Body of pancreas (tissue), 4 donors: Measurements from ENCODE around the gene GSC2.

ENCODE experiments used
- POLR2A ChIP-seq, 3 donors: fragments of 450-650 bp; IDR thresholded peaks; one replicate each; pipeline ENCODE4 v1.6.1; 2016; ENCODE audit warnings: antibody characterized with exemption in 3 of 3, mild to moderate bottlenecking in 2 of 3
- TF ChIP-seq, protein P1 (sequence below), 7 experiments: fragments of 450-650 bp in 4 of 7; fragments of 200-600 bp in 3 of 7; sonication (generic) in 3 of 7; IDR thresholded peaks; one replicate each; pipeline ENCODE4 v1.5.1; 2016 to 2019; ENCODE audit warnings: antibody characterized with exemption in 7 of 7

DNA sequence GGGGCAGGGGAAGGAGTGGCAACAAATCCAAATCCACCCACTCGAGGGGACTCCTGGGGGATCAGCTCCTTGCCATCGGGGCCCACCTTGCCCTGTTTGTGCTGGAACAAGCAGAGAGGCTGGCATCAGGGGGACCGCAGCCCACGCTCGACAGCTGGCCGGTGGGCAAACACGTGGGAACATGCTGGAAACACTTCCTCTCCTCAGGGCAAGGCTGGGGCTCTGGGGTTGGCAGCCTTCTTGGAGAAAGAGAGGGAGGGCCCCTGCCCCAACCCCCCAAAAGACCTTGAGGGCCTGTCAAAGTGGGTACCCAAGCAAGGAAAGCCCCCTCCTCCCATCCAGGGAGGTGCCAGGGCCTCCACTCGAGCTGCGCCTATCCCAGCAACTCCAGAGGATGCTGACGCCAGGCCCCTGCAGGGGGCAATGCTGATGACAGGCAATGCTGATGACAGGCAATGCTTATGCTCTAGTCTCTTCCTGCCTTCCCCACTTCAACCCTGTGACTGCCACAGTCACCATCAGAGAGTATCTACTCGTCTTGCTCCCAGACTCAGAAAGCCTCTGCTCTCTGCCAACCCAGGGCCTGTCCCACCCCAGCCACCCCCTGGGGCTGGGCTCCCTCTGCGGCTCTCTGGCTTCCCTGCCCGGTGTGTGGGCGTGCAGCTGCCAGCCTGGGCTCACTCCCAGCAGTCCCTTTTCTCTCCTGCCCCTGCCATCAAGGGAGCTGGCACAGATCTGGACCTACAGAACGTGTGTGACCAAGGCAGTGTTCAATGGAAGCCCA lies 11.7 kb downstream of the GSC2 start:
- TF ChIP-seq, protein P1, sequence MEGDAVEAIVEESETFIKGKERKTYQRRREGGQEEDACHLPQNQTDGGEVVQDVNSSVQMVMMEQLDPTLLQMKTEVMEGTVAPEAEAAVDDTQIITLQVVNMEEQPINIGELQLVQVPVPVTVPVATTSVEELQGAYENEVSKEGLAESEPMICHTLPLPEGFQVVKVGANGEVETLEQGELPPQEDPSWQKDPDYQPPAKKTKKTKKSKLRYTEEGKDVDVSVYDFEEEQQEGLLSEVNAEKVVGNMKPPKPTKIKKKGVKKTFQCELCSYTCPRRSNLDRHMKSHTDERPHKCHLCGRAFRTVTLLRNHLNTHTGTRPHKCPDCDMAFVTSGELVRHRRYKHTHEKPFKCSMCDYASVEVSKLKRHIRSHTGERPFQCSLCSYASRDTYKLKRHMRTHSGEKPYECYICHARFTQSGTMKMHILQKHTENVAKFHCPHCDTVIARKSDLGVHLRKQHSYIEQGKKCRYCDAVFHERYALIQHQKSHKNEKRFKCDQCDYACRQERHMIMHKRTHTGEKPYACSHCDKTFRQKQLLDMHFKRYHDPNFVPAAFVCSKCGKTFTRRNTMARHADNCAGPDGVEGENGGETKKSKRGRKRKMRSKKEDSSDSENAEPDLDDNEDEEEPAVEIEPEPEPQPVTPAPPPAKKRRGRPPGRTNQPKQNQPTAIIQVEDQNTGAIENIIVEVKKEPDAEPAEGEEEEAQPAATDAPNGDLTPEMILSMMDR (IDR thresholded peaks at IDR 0.05) = no peak
- TF ChIP-seq POLR2A (IDR thresholded peaks at IDR 0.05) = no peak
